Measurements from ENCODE around the gene HID1.

HID1 gene

DNA sequence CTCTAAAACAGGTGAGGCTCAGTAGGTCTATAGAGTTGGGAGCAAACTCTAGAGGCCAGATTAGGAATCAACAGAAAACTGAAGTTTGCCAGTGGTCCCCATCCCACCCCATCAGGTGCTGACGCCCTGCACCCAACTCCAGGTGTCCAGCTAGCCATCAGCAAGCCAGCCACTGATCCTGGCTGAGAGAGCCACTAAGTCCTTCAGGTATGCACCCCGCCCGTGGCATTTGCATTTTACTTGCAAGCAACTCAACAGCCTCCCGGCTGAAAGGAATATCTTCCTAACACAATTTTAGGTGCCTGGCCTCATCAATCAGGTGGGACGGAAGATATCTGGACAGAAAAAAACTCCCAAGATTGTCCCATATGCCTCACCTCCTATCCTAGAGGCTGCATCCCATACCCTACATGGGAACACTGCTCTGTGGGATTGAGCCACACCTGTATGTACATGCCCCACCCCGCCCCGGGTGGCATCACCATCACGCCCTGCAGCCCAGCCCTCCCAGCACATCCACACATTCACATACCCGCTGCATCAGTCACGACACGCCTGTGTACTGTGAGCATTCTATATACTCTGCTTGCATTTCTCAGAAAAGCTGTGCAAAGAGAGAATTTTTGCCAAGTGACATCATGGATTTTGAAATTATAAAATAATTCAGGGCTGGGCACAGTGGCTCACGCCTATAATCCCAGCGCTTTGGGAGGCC, 28.6 kb downstream of the HID1 start:
- Histone ChIP-seq H3K9ac (ENCODE audit: low read depth, low read length) (no peak overlapping the region), H3K27me3 (ENCODE audit: insufficient read depth, low read length) (peaks cover 24% of the 10 kb centered on the region), H3K36me3 (ENCODE audit: insufficient read depth, low read length) (no peaks in the 10 kb centered on the region), H3K4me1 (ENCODE audit: insufficient read depth, low read length) (peaks cover 5% of the 10 kb centered on the region; the same call in 1 of the 2 replicates), H3K27ac (ENCODE audit: low read depth, low read length) (no peak overlapping the region), H3K9me3 (ENCODE audit: insufficient read depth, low read depth, low read length) (no peaks in the 10 kb centered on the region), H3K4me3 (ENCODE audit: low read length) (no peak overlapping the region)
- WGBS, result 75% methylated on average over 13 of the region's 13 CpGs

GRCh38 chr17:74941128-74941725, 31.3 kb downstream of the HID1 start:
- Histone ChIP-seq H3K36me3 (ENCODE audit: insufficient read depth, low read length) (no peaks in the 10 kb centered on the region), H3K9me3 (ENCODE audit: insufficient read depth, low read depth, low read length) (no peaks in the 10 kb centered on the region), H3K4me1 (ENCODE audit: insufficient read depth, low read length) (peaks cover 5% of the 10 kb centered on the region; the same call in 1 of the 2 replicates), H3K9ac (ENCODE audit: low read depth, low read length) (no peak overlapping the region), H3K4me3 (ENCODE audit: low read length) (no peak overlapping the region), H3K27me3 (ENCODE audit: insufficient read depth, low read length) (peaks cover 52% of the 10 kb centered on the region), H3K27ac (ENCODE audit: low read depth, low read length) (no peak overlapping the region)
- 90% methylated on average over 21 of the region's 21 CpGs for WGBS

GRCh38 chr17:74939534-74939933, 33.0 kb downstream of the HID1 start:
- peaks cover 5% of the 10 kb centered on the region; the same call in 1 of the 2 replicates for H3K4me1 ChIP-seq (ENCODE audit: insufficient read depth, low read length)
- no peaks in the 10 kb centered on the region for H3K36me3 ChIP-seq (ENCODE audit: insufficient read depth, low read length)
- peaks cover 66% of the 10 kb centered on the region for H3K27me3 ChIP-seq (ENCODE audit: insufficient read depth, low read length)
- H3K9ac ChIP-seq (ENCODE audit: low read depth, low read length), result no peak overlapping the region
- no peak overlapping the region for H3K4me3 ChIP-seq (ENCODE audit: low read length)
- WGBS, result 61% methylated on average over 8 of the region's 8 CpGs
- H3K9me3 ChIP-seq (ENCODE audit: insufficient read depth, low read depth, low read length), result no peaks in the 10 kb centered on the region
- no peak overlapping the region for H3K27ac ChIP-seq (ENCODE audit: low read depth, low read length)

- peaks cover 78% of the 10 kb centered on the region for H3K27me3 ChIP-seq (ENCODE audit: insufficient read depth, low read length)
Observed at GRCh38 chr17:74938194-74938950, 34.2 kb downstream of the HID1 start.

DNA sequence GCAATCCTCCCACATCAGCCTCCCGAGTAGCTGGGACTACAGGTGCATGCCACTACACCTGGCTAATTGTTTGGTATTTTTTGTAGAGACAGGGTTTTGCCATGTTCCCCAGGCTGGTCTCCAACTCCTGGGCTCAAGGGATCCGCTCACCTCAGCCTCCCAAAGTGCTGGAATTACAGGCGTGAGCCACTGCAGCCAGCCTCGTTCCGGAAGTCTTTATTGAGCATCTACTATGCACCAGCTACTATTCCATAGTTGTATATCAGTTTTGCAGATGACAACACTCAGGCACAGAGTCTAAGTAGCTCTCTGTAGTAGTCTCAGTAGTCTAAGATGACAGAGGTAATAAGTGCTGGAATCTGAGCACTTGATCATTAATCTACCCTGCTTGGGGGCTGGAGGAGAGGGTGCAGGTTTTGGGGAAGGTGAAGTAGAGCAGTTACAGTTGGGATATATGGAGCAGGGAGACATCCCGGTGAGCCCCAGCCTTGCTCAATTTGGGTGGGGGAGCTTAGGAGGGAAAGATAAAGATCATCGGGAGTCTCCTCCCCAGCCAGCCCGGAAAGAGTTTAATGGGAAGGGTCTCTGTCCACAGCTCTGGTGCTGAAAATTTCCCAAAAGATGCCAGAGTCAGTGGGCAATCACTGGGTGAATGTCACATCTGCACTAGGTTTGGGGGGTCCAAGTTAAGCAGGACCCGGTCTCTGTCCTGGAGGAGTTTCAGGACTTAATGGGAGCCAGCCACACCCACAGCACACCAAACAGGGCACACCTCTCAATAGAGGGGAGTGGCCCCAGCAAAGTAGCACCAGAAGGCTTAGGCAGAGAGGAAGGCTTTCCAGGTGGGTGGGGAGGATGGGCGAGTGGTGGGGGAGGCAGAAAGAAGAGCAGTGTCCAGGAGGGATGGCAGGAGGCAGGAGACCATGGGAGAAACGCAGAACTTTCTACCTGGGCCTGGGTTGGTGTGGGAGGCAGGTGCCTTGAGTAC, 35.2 kb downstream of the HID1 start:
- no peaks in the 10 kb centered on the region for H3K9me3 ChIP-seq (ENCODE audit: insufficient read depth, low read depth, low read length)
- 50% methylated on average over 11 of the region's 11 CpGs for WGBS
- H3K27me3 ChIP-seq (ENCODE audit: insufficient read depth, low read length), result peaks cover 88% of the 10 kb centered on the region
- H3K36me3 ChIP-seq (ENCODE audit: insufficient read depth, low read length), result no peaks in the 10 kb centered on the region
- no peaks in the 10 kb centered on the region for H3K4me1 ChIP-seq (ENCODE audit: insufficient read depth, low read length)
- H3K27ac ChIP-seq (ENCODE audit: low read depth, low read length), result no peak overlapping the region
- H3K9ac ChIP-seq (ENCODE audit: low read depth, low read length), result no peak overlapping the region
- H3K4me3 ChIP-seq (ENCODE audit: low read length), result no peak overlapping the region

More at GRCh38 chr17:74938194-74938950, 34.2 kb downstream of the HID1 start:
- Histone ChIP-seq H3K9me3 (ENCODE audit: insufficient read depth, low read depth, low read length) (no peaks in the 10 kb centered on the region), H3K9ac (ENCODE audit: low read depth, low read length) (no peak overlapping the region), H3K4me1 (ENCODE audit: insufficient read depth, low read length) (no peaks in the 10 kb centered on the region), H3K4me3 (ENCODE audit: low read length) (no peak overlapping the region), H3K36me3 (ENCODE audit: insufficient read depth, low read length) (no peaks in the 10 kb centered on the region), H3K27ac (ENCODE audit: low read depth, low read length) (no peak overlapping the region)
- WGBS, result 64% methylated on average over 8 of the region's 8 CpGs

- Histone ChIP-seq H3K9me3 (ENCODE audit: insufficient read depth, low read depth, low read length) (no peaks in the 10 kb centered on the region), H3K27ac (ENCODE audit: low read depth, low read length) (no peak overlapping the region), H3K36me3 (ENCODE audit: insufficient read depth, low read length) (no peaks in the 10 kb centered on the region), H3K27me3 (ENCODE audit: insufficient read depth, low read length) (peaks cover 86% of the 10 kb centered on the region), H3K9ac (ENCODE audit: low read depth, low read length) (no peak overlapping the region), H3K4me3 (ENCODE audit: low read length) (peak overlapping the region; percentile 44; the same call in 1 of the 2 replicates), H3K4me1 (ENCODE audit: insufficient read depth, low read length) (no peaks in the 10 kb centered on the region)
- 27% methylated on average over 12 of the region's 12 CpGs for whole genome bisulfite sequencing
Observed at GRCh38 chr17:74936470-74936799, 36.1 kb downstream of the HID1 start.

GRCh38 chr17:74935585-74936469, 36.7 kb downstream of the HID1 start, which contains the start of gene OTOP3:
Gene OTOP3 (plus strand): TSS chr17:74935898. CDS start chr17:74935922, 24 bp downstream.
- peaks cover 82% of the 10 kb centered on the region for H3K27me3 ChIP-seq (ENCODE audit: insufficient read depth, low read length)
- no peak within 1 kb of the TSS for H3K9ac ChIP-seq (ENCODE audit: low read depth, low read length)
- 6% methylated on average over 78 of the region's 78 CpGs for WGBS
- H3K4me3 ChIP-seq (ENCODE audit: low read length), result peak within 1 kb of the TSS; percentile 44
- no peak within 1 kb of the TSS for H3K27ac ChIP-seq (ENCODE audit: low read depth, low read length)
- no peaks in the 10 kb centered on the region for H3K36me3 ChIP-seq (ENCODE audit: insufficient read depth, low read length)
- H3K4me1 ChIP-seq (ENCODE audit: insufficient read depth, low read length), result no peaks in the 10 kb centered on the region
- H3K9me3 ChIP-seq (ENCODE audit: insufficient read depth, low read depth, low read length), result no peaks in the 10 kb centered on the region

DNA sequence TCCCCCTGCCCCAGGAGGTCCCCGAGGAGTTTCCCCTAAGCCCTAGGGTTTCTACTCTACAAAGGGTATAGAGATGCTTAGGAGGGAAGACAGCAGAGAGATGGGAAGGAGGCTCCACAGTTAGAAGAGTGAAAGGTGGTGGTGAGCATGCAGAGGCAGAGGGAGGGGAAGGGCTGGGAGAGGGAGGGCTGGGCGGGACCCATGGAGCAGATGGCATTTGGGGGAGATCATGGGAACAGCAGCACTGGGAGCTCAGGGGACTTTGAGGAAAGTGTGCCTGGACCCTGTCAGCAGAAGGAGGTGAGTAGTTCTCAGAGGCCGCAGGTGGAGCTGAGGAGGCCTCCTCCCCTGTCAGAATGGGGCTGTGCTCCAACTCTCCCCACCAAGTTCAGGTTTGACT, 37.5 kb downstream of the HID1 start:
- no peaks in the 10 kb centered on the region for H3K36me3 ChIP-seq (ENCODE audit: insufficient read depth, low read length)
- H3K27ac ChIP-seq (ENCODE audit: low read depth, low read length), result no peak overlapping the region
- H3K9ac ChIP-seq (ENCODE audit: low read depth, low read length), result no peak overlapping the region
- peak overlapping the region; percentile 44 for H3K4me3 ChIP-seq (ENCODE audit: low read length)
- H3K9me3 ChIP-seq (ENCODE audit: insufficient read depth, low read depth, low read length), result no peaks in the 10 kb centered on the region
- H3K27me3 ChIP-seq (ENCODE audit: insufficient read depth, low read length), result peaks cover 82% of the 10 kb centered on the region
- WGBS, result 59% methylated on average over 3 of the region's 3 CpGs
- no peaks in the 10 kb centered on the region for H3K4me1 ChIP-seq (ENCODE audit: insufficient read depth, low read length)

GRCh38 chr17:74930535-74931036, 42.0 kb downstream of the HID1 start:
- no peak overlapping the region for H3K9ac ChIP-seq (ENCODE audit: low read depth, low read length)
- H3K4me3 ChIP-seq (ENCODE audit: low read length), result no peak overlapping the region
- no peaks in the 10 kb centered on the region for H3K9me3 ChIP-seq (ENCODE audit: insufficient read depth, low read depth, low read length)
- no peaks in the 10 kb centered on the region for H3K36me3 ChIP-seq (ENCODE audit: insufficient read depth, low read length)
- H3K27ac ChIP-seq (ENCODE audit: low read depth, low read length), result no peak overlapping the region
- WGBS, result 92% methylated on average over 24 of the region's 24 CpGs
- H3K4me1 ChIP-seq (ENCODE audit: insufficient read depth, low read length), result no peaks in the 10 kb centered on the region
- H3K27me3 ChIP-seq (ENCODE audit: insufficient read depth, low read length), result peaks cover 78% of the 10 kb centered on the region

DNA sequence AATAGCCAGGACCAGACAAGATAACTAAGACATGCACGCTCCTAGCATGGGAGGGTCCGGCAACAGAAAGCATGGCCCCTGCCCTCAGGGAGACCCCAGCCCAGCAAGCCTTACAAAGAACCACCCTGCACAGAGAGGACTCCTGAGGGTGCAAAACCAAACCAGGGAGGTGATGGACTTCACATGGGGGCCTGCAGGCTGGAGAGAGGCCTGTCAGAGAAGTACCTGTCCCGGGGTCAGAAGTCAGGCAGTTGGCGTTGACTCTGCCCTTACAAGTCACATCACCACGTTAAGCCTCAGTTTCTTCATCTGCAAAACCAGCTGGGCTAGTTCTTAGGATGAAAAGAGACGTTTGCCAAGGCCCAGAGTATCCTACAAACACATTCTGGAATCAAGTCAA, 43.8 kb downstream of the HID1 start:
- H3K4me3 ChIP-seq (ENCODE audit: low read length), result no peak overlapping the region
- H3K36me3 ChIP-seq (ENCODE audit: insufficient read depth, low read length), result no peaks in the 10 kb centered on the region
- no peaks in the 10 kb centered on the region for H3K9me3 ChIP-seq (ENCODE audit: insufficient read depth, low read depth, low read length)
- WGBS, result 80% methylated on average over 6 of the region's 6 CpGs
- H3K4me1 ChIP-seq (ENCODE audit: insufficient read depth, low read length), result 0 out of 2 replicates have a peak, but pooled peaks cover 2% of the 10 kb centered on the region
- H3K9ac ChIP-seq (ENCODE audit: low read depth, low read length), result no peak overlapping the region
- no peak overlapping the region for H3K27ac ChIP-seq (ENCODE audit: low read depth, low read length)
- H3K27me3 ChIP-seq (ENCODE audit: insufficient read depth, low read length), result peaks cover 78% of the 10 kb centered on the region
